ENCODE data around the gene GPRC5B.

Gene GPRC5B

DNA sequence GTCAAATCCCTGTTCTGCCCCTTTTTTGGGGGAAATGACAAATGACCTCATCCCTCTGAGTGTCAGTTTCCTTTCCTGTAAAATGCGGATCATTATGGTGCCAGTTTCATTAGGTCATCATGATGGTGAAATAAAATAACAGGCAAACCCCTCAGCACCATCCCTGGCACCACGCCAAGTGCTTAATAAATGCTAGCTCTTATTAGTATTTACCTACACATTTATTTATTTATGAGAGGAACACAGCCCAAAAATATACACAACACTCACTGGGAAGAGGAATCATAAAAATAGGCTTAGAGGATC is 28.6 kb upstream of the GPRC5B start:
- H3K27ac ChIP-seq: peak overlapping the region in 2 of 11 experiments; percentile 8 to 33; a peak in 1 of 22 replicates
- no peak overlapping the region for H3K9ac ChIP-seq
- H3K9me3 ChIP-seq (replicated peaks in 1 of 11): no peaks in the 10 kb centered on the region
- TF ChIP-seq Cebpa-rat (IDR thresholded peaks at IDR 0.05): no peak
- H3K36me3 ChIP-seq: no peaks in the 10 kb centered on the region
- peak overlapping the region in 2 of 11 experiments; percentile 25 to 51; a peak in 2 of 22 replicates for H3K4me2 ChIP-seq
- peaks cover 0 to 21% (median 0%) of the 10 kb centered on the region in 10 experiments; a peak in 7 of 20 replicates for H3K4me1 ChIP-seq
- no peaks in the 10 kb centered on the region for H3K27me3 ChIP-seq
- no peak overlapping the region for H3K4me3 ChIP-seq
- H4K20me1 ChIP-seq: no peaks in the 10 kb centered on the region

GRCh38 chr16:19912455-19913339 is 28.0 kb upstream of the GPRC5B start:
- H3K9me3 ChIP-seq (replicated peaks in 1 of 11): no peaks in the 10 kb centered on the region
- no peak for TF ChIP-seq Cebpa-rat (IDR thresholded peaks at IDR 0.05)

DNA sequence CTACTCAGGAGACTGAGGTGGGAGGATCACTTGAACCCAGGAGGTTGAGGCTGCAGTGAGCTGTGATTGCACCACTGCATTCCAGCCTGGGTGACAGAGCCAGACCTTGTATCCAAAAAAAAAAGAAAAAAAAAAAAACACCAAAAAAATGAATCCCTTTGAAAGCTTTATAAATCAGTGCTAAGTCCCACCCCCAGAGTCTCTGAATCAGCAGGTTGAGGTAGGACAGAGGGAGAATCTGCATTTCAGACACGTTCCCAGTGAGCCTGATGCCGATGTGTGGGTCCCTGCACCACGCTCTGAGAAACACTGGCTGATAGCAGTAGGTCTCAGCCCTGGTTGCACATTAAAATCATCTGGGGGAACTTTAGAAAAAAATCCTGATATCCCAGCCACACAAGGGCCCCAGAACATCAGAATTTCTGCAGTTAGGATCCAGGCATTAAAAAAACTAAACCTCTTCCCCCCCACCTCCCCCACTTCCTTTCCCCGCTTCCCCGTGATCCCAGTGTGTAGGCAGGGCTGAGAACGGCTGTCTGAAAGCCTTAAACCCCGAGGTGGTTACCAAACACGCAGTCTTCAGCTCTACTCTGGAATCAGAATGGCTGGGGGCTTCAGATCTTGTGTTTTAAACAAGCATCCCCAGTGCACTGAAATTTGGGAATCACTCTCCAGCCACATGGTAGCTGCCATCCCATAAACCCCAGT is 27.3 kb upstream of the GPRC5B start:
- Histone ChIP-seq H3K9ac (no peak overlapping the region), H4K20me1 (no peaks in the 10 kb centered on the region), H3K4me3 (no peak overlapping the region), H3K27me3 (no peaks in the 10 kb centered on the region), H3K36me3 (no peaks in the 10 kb centered on the region), H3K4me2 (0 out of 22 replicates have a peak overlapping the region, but pooled peaks of 1 of the 11 experiments have one; percentile 25), H3K4me1 (peaks cover 0 to 21% (median 0%) of the 10 kb centered on the region in 10 experiments; a peak in 7 of 20 replicates), H3K27ac (no peak overlapping the region), H3K9me3 (replicated peaks in 1 of 11) (no peaks in the 10 kb centered on the region)
- no peak for TF ChIP-seq Cebpa-rat (IDR thresholded peaks at IDR 0.05)

More at GRCh38 chr16:19912455-19913339, 28.0 kb upstream of the GPRC5B start:
- no peaks in the 10 kb centered on the region for H4K20me1 ChIP-seq
- H3K27ac ChIP-seq: peak overlapping the region in 2 of 11 experiments; percentile 8 to 33; a peak in 1 of 22 replicates
- H3K9ac ChIP-seq: no peak overlapping the region
- H3K4me2 ChIP-seq: peak overlapping the region in 2 of 11 experiments; percentile 25 to 51; a peak in 4 of 22 replicates
- H3K36me3 ChIP-seq: no peaks in the 10 kb centered on the region
- peaks cover 0 to 21% (median 0%) of the 10 kb centered on the region in 10 experiments; a peak in 7 of 20 replicates for H3K4me1 ChIP-seq
- H3K4me3 ChIP-seq: no peak overlapping the region
- no peaks in the 10 kb centered on the region for H3K27me3 ChIP-seq

DNA sequence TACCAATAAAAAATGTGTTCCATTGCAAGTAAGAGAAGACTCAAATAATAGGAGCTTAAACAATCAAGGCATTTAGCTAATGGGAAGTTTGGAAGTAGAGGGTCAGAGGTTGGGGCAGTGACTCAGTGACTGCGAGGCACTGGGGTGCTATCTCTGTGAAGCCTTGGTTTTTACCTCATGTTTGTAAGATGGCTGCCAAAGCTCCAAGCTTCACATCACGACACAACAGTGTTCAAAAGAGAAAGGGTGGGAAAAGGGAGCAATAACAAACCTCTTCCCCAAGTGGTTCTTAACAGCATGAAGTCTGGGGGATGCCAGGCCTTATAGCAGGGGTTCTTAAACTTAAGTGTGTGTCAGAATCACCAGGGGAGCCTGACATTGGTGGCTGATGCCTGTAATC is 26.6 kb upstream of the GPRC5B start:
- H3K36me3 ChIP-seq: no peaks in the 10 kb centered on the region
- H3K27me3 ChIP-seq: no peaks in the 10 kb centered on the region
- H3K4me2 ChIP-seq: no peak overlapping the region
- H3K9ac ChIP-seq: no peak overlapping the region
- H3K4me1 ChIP-seq: peaks cover 0 to 21% (median 0%) of the 10 kb centered on the region in 10 experiments; a peak in 7 of 20 replicates
- H3K4me3 ChIP-seq: no peak overlapping the region
- no peak for TF ChIP-seq Cebpa-rat (IDR thresholded peaks at IDR 0.05)
- H3K9me3 ChIP-seq (replicated peaks in 1 of 11): no peaks in the 10 kb centered on the region
- H3K27ac ChIP-seq: no peak overlapping the region
- no peaks in the 10 kb centered on the region for H4K20me1 ChIP-seq

GRCh38 chr16:19909750-19910322 is 25.2 kb upstream of the GPRC5B start:
- H3K4me3 ChIP-seq: no peak overlapping the region
- H3K27ac ChIP-seq: no peak overlapping the region
- peaks cover 0 to 21% (median 0%) of the 10 kb centered on the region in 10 experiments; a peak in 7 of 20 replicates for H3K4me1 ChIP-seq
- no peaks in the 10 kb centered on the region for H3K27me3 ChIP-seq
- no peak overlapping the region for H3K4me2 ChIP-seq
- H3K36me3 ChIP-seq: no peaks in the 10 kb centered on the region
- peak in 1 of 11 experiments; percentile 26; a peak in 1 of 22 replicates for TF ChIP-seq Cebpa-rat (IDR thresholded peaks at IDR 0.05)
- no peaks in the 10 kb centered on the region for H4K20me1 ChIP-seq
- H3K9me3 ChIP-seq (replicated peaks in 1 of 11): no peaks in the 10 kb centered on the region
- no peak overlapping the region for H3K9ac ChIP-seq

- Histone ChIP-seq H3K4me3 (no peak overlapping the region), H3K9me3 (replicated peaks in 1 of 11) (no peaks in the 10 kb centered on the region), H3K36me3 (no peaks in the 10 kb centered on the region), H4K20me1 (no peaks in the 10 kb centered on the region), H3K4me2 (no peak overlapping the region), H3K4me1 (peaks cover 0 to 21% (median 0%) of the 10 kb centered on the region in 10 experiments; a peak in 7 of 20 replicates), H3K9ac (no peak overlapping the region), H3K27me3 (no peaks in the 10 kb centered on the region), H3K27ac (no peak overlapping the region)
- TF ChIP-seq Cebpa-rat (IDR thresholded peaks at IDR 0.05): no peak
Measured at GRCh38 chr16:19908921-19909320, 24.3 kb upstream of the GPRC5B start.

DNA sequence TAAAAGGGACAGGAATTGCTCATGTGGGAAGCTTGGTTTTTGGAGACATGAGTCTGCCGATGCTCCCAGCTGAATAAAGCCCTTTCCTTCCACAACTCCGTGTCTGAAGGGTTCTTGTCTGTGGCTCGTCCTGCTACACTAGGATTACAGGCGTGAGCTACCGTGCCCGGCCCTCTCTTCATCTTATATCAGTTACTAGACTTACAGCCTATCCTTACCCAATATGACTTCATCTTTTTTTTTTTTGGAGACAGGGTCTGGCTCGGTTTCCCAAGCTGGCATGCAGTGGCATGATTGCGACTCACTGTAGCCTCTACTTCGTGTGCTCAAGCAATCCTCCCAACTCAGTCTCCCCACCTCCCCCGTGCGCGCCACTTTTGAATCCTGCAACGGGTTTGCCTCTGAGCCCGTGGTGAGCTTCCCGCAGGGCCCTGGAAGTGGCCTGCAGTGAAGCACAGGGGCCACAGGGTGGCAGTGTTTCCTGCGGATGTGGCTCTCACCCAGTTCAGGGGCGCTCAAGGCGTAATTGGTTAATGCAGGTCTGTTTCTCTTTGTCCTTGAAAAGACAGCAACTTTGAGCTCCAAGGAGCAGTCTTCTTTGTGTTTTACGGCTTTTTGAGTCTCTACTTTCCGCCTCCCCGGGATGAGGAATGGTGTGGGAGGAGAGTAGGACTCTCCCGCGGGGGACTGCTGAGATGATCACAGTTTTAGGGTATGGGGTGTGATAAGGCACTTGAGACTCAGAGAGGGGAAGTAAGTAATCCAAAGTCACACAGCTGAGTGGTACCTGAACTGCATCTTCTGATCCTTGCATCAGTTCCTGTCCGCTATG is 22.7 kb upstream of the GPRC5B start:
- peak overlapping the region in 2 of 11 experiments; percentile 15 to 35; a peak in 2 of 22 replicates for H3K9ac ChIP-seq
- no peak for TF ChIP-seq Cebpa-rat (IDR thresholded peaks at IDR 0.05)
- no peak overlapping the region for H3K4me3 ChIP-seq
- no peak overlapping the region for H3K27ac ChIP-seq
- H3K4me2 ChIP-seq: peak overlapping the region in 1 of 11 experiments; percentile 59; a peak in 2 of 22 replicates
- peaks cover 0 to 7% (median 0%) of the 10 kb centered on the region in 10 experiments; a peak in 2 of 20 replicates for H3K4me1 ChIP-seq
- H3K27me3 ChIP-seq: no peaks in the 10 kb centered on the region
- no peaks in the 10 kb centered on the region for H3K9me3 ChIP-seq (replicated peaks in 1 of 11)
- no peaks in the 10 kb centered on the region for H4K20me1 ChIP-seq
- H3K36me3 ChIP-seq: no peaks in the 10 kb centered on the region

GRCh38 chr16:19901164-19901563 is 16.5 kb upstream of the GPRC5B start:
- H4K20me1 ChIP-seq: no peaks in the 10 kb centered on the region; a peak in 1 of 22 replicates
- no peak overlapping the region for H3K9ac ChIP-seq
- H3K27ac ChIP-seq: no peak overlapping the region
- H3K27me3 ChIP-seq: no peaks in the 10 kb centered on the region
- H3K4me3 ChIP-seq: no peak overlapping the region
- H3K4me1 ChIP-seq: no peaks in the 10 kb centered on the region
- no peak for TF ChIP-seq Cebpa-rat (IDR thresholded peaks at IDR 0.05)
- no peaks in the 10 kb centered on the region for H3K9me3 ChIP-seq (replicated peaks in 1 of 11)
- no peak overlapping the region for H3K4me2 ChIP-seq
- H3K36me3 ChIP-seq: no peaks in the 10 kb centered on the region

All from BLaER1 treated with 17β-estradiol and CSF1 and Interleukin-3, amounts not matched to agents 10 nM and 100 nM (cell line).